Hepatocyte (in vitro differentiated cells): ENCODE measurements around the gene SDHB.

Source experiments
- CTCF ChIP-seq: fragments of 200-600 bp; sonication (generic); IDR thresholded peaks from 2 replicates; pipeline ENCODE4 v1.5.1; 2016; ENCODE audit warnings: antibody characterized with exemption, mild to moderate bottlenecking; ENCODE audit not compliant: poor library complexity
- EZH2 ChIP-seq: fragments of 200-600 bp; sonication (generic); IDR thresholded peaks from 2 replicates; pipeline ENCODE4 v1.6.1; 2016; ENCODE audit warnings: antibody characterized with exemption, mild to moderate bottlenecking, borderline replicate concordance

- TF ChIP-seq CTCF (no peak), EZH2 (no peak)
Observed at GRCh38 chr1:16972189-16972895, 81.5 kb downstream of the SDHB start.
